ENCODE data around the gene KIRREL3.

Gene KIRREL3

DNA sequence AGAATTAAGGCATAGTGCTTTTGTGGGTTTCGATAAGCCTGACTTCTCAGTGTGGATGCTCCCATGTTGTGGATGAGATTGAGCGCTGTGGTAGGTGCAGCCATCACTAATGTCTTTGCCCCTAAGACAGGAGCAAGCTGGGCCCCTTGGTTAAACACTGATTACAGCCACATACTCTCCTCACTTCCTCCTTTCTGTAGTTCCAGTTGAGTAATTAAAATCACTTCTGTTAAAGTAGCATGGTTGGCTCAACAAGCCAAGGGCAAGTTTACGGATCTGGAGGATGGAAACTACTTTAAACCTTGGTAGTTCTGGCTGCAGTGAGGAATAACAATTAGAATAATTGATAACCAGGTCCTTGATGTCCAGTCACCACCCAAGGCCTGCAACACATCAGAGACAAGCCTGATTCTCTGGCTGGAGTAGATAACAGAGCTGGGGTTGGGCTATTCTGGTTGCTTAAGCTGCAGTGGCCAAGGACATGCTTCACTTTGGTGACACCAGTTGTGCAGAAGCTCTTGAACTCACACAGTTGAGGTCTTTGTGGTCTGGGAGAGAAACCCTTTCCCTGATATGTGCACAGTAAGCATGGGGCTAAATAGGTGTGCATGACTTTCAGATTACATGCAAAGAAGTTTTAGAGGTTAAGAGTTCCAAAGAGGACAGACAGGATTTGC lies 81.3 kb downstream of the KIRREL3 start:
- TF ChIP-seq, protein P1, sequence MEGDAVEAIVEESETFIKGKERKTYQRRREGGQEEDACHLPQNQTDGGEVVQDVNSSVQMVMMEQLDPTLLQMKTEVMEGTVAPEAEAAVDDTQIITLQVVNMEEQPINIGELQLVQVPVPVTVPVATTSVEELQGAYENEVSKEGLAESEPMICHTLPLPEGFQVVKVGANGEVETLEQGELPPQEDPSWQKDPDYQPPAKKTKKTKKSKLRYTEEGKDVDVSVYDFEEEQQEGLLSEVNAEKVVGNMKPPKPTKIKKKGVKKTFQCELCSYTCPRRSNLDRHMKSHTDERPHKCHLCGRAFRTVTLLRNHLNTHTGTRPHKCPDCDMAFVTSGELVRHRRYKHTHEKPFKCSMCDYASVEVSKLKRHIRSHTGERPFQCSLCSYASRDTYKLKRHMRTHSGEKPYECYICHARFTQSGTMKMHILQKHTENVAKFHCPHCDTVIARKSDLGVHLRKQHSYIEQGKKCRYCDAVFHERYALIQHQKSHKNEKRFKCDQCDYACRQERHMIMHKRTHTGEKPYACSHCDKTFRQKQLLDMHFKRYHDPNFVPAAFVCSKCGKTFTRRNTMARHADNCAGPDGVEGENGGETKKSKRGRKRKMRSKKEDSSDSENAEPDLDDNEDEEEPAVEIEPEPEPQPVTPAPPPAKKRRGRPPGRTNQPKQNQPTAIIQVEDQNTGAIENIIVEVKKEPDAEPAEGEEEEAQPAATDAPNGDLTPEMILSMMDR (IDR thresholded peaks at IDR 0.05; ENCODE audit: low read depth, low read length, missing control alignments): no peak
- peak; percentile 22 for DNase-seq (ENCODE audit: low read depth)
- no peak overlapping the region for H3K4me3 ChIP-seq (ENCODE audit: low read depth, low read length)

- no peak for DNase-seq (ENCODE audit: low read depth)
- H3K4me3 ChIP-seq (ENCODE audit: low read depth, low read length): no peak overlapping the region
- TF ChIP-seq, protein P1 (IDR thresholded peaks at IDR 0.05; ENCODE audit: low read depth, low read length, missing control alignments): no peak
Observed at GRCh38 chr11:126918556-126918955, 82.0 kb downstream of the KIRREL3 start.

- peak; percentile 43 for DNase-seq (ENCODE audit: low read depth)
- TF ChIP-seq, protein P1 (IDR thresholded peaks at IDR 0.05; ENCODE audit: low read depth, low read length, missing control alignments): no peak
- no peak overlapping the region for H3K4me3 ChIP-seq (ENCODE audit: low read depth, low read length)
Observed at GRCh38 chr11:126917531-126918204, 82.9 kb downstream of the KIRREL3 start.

DNA sequence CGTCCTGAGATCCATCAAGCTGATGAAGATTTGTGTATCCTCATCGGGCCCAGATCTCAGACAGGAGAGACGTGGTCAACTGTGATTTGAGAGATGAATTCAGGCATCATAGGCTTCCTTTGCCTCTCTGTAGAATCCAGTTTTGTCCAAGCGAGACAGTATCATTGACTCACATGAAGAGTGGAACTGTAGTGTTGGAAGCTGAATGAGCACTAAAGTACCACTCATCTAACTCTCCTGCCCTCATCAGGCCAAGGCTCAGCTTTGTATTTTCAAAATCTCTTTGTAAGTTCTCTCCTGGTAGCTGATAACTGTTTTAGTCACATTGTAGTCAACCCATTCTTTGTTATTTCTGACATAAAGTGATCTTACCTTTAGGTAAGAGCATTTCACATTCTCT lies 85.1 kb downstream of the KIRREL3 start:
- no peak overlapping the region for H3K4me3 ChIP-seq (ENCODE audit: low read depth, low read length)
- TF ChIP-seq, protein P1 (IDR thresholded peaks at IDR 0.05; ENCODE audit: low read depth, low read length, missing control alignments): no peak
- DNase-seq (ENCODE audit: low read depth): no peak

DNA sequence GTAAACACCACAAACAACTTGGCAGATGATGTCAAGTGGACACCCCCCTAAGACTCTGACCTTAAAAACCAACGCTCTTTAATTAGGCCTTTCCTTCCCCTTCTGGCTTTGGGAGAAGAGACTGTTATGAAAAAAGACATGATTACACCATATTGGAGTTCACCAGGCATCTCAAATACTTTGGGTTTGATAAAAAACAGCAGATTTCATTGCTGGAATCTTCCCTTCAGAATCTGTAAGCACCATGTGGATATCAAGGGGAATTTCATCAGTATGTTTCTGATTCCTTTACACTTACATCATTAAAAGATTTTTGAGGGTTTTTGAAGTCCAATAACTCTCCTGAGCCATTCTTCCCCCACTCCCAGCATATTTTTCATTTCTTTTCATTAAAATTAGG lies 85.6 kb downstream of the KIRREL3 start:
- no peak for DNase-seq (ENCODE audit: low read depth)
- TF ChIP-seq, protein P1 (IDR thresholded peaks at IDR 0.05; ENCODE audit: low read depth, low read length, missing control alignments): no peak
- H3K4me3 ChIP-seq (ENCODE audit: low read depth, low read length): no peak overlapping the region

- no peak for DNase-seq (ENCODE audit: low read depth)
- TF ChIP-seq, protein P1 (IDR thresholded peaks at IDR 0.05; ENCODE audit: low read depth, low read length, missing control alignments): no peak
- no peak overlapping the region for H3K4me3 ChIP-seq (ENCODE audit: low read depth, low read length)
Observed at GRCh38 chr11:126914166-126914565, 86.4 kb downstream of the KIRREL3 start.
